Adrenal gland (tissue), 5 donors: ENCODE measurements around the gene ELOVL2.

Source experiments
- CTCF ChIP-seq, 6 experiments: fragments of 450-650 bp in 4 of 6; fragments of 200-600 bp in 2 of 6; sonication (generic) in 1 of 6; IDR thresholded peaks; 1 replicate in 5 of 6; 2 replicates in 1 of 6; pipeline versions ENCODE4 v1.5.1 to v1.8.0; 2016 to 2021; ENCODE audit warnings: antibody characterized with exemption in 6 of 6, mild to moderate bottlenecking in 2 of 6, moderate library complexity in 1 of 6
- POLR2A ChIP-seq, 2 donors: fragments of 450-650 bp; IDR thresholded peaks; one replicate each; pipeline ENCODE4 v1.6.1; 2017; ENCODE audit warnings: antibody characterized with exemption in 2 of 2, mild to moderate bottlenecking in 2 of 2, moderate library complexity in 1 of 2
- donor health status: DM: no; HTN: no; CAD: no.

GRCh38 chr6:11006061-11006460, 38.0 kb downstream of the ELOVL2 start:
- TF ChIP-seq POLR2A (IDR thresholded peaks at IDR 0.05): no peak
- no peak for TF ChIP-seq CTCF (IDR thresholded peaks at IDR 0.05)
